CD8-positive, alpha-beta memory T cell (primary cell): ENCODE measurements around the gene ERFE. TPM values are rescaled to one million over a fixed set of nuclear protein-coding genes. Genes with fewer than 3 reads are reported as not detected.
A peak's percentile ranks its signal among the peaks of the same experiment; 100 is the strongest.

Source experiments
- CTCF ChIA-PET: fragments of 350-600 bp; sonication (Branson Sonifier 250); formaldehyde crosslinking; loops from one replicate; lab custom pipeline; 2021; ENCODE audit warnings: antibody characterized with exemption; lab: Charles Lee
- POLR2A ChIA-PET: fragments of 350-600 bp; sonication (Branson Sonifier 250); formaldehyde crosslinking; loops from one replicate; lab custom pipeline; 2021; ENCODE audit warnings: antibody characterized with exemption; lab: Charles Lee
- DNase-seq, 5 donors: peaks; one replicate each; pipeline versions ENCODE4 v3.0.0 to v3.0.0-alpha.2; 2020 to 2022; ENCODE audit warnings: mixed read lengths in 1 of 5
- H3K27ac ChIP-seq: one replicate; pipeline ENCODE4 v1.7.0; 2013; ENCODE audit warnings: low read depth, mild to moderate bottlenecking, low read length, moderate library complexity
- H3K27me3 ChIP-seq: 2 replicates; pipeline ENCODE4 v1.7.0; 2013; ENCODE audit warnings: low read length, mild to moderate bottlenecking; ENCODE audit not compliant: insufficient read depth, poor library complexity, severe bottlenecking
- H3K36me3 ChIP-seq: 2 replicates; pipeline ENCODE4 v1.7.0; 2013; ENCODE audit warnings: mild to moderate bottlenecking, low read length, moderate library complexity; ENCODE audit not compliant: insufficient read depth
- H3K4me1 ChIP-seq: 2 replicates; pipeline ENCODE4 v1.7.0; 2013; ENCODE audit warnings: mild to moderate bottlenecking, low read length, moderate library complexity; ENCODE audit not compliant: insufficient read depth
- H3K4me3 ChIP-seq: 2 replicates; pipeline ENCODE4 v1.7.0; 2013; ENCODE audit warnings: mild to moderate bottlenecking, low read length
- H3K9me3 ChIP-seq: 2 replicates; pipeline ENCODE4 v1.7.0; 2013; ENCODE audit warnings: mild to moderate bottlenecking, low read length
- H3K27ac Mint-ChIP-seq, 8 donors: one replicate each; pipeline ENCODE4 v1.8.0; 2020 to 2021; ENCODE audit warnings: mixed read lengths in 8 of 8, mild to moderate bottlenecking in 6 of 8, inconsistent platforms in 3 of 8, moderate library complexity in 3 of 8
- H3K27me3 Mint-ChIP-seq, 2 donors: one replicate each; pipeline ENCODE4 v1.8.0; 2020 to 2021; ENCODE audit warnings: mixed read lengths in 2 of 2, mild to moderate bottlenecking in 1 of 2, moderate library complexity in 1 of 2
- H3K36me3 Mint-ChIP-seq, 3 donors: one replicate each; pipeline ENCODE4 v1.8.0; 2020 to 2021; ENCODE audit warnings: mixed read lengths in 3 of 3, inconsistent platforms in 1 of 3, mild to moderate bottlenecking in 1 of 3
- H3K4me1 Mint-ChIP-seq, 3 donors: one replicate each; pipeline ENCODE4 v1.8.0; 2020 to 2021; ENCODE audit warnings: mixed read lengths in 3 of 3, inconsistent platforms in 1 of 3, mild to moderate bottlenecking in 1 of 3
- H3K4me3 Mint-ChIP-seq, 7 donors: one replicate each; pipeline ENCODE4 v1.8.0; 2020 to 2021; ENCODE audit warnings: mixed read lengths in 7 of 7, mild to moderate bottlenecking in 6 of 7, moderate library complexity in 4 of 7, inconsistent platforms in 2 of 7
- H3K9me3 Mint-ChIP-seq, 5 donors: one replicate each; pipeline ENCODE4 v1.8.0; 2020 to 2022; ENCODE audit warnings: mixed read lengths in 5 of 5, mild to moderate bottlenecking in 3 of 5, moderate library complexity in 2 of 5, inconsistent platforms in 1 of 5
- polyA plus RNA-seq: library from polyadenylated mRNA; unstranded; fragments of 300-500 nt; fragmentation: Illumina TruSeq; gene quantifications from one replicate; pipeline ENCODE4 v1.2.3, GENCODE V29; 2021
- total RNA-seq, 2 experiments: library from RNA; stranded (reverse); gene quantifications; one replicate each; pipeline ENCODE4 v1.2.3, GENCODE V29; 2021

The ERFE gene
- total and polyA plus RNA-seq, 3 experiments from 2014 or later, result 0.24 TPM; not detected in 2

GRCh38 chr2:238136820-238137537 is 21.8 kb upstream of the ERFE start:
- no peak for DNase-seq
- no peak overlapping the region for H3K4me3 ChIP-seq
- H3K36me3 ChIP-seq, result no peaks in the 10 kb centered on the region
- CTCF ChIA-PET, result no interaction called here
- peaks cover 4 to 7% (median 6%) of the 10 kb centered on the region in 3 donors for H3K4me1 Mint-ChIP-seq
- H3K27ac Mint-ChIP-seq, result no peak overlapping the region
- H3K27me3 Mint-ChIP-seq, result peaks cover 0 to 2% of the 10 kb centered on the region in 2 donors
- POLR2A ChIA-PET, result no interaction called here
- H3K4me3 Mint-ChIP-seq, result no peak overlapping the region
- no peaks in the 10 kb centered on the region for H3K9me3 ChIP-seq
- no peaks in the 10 kb centered on the region for H3K27me3 ChIP-seq
- no peak overlapping the region for H3K27ac ChIP-seq
- no peaks in the 10 kb centered on the region for H3K36me3 Mint-ChIP-seq
- H3K9me3 Mint-ChIP-seq, result no peaks in the 10 kb centered on the region
- H3K4me1 ChIP-seq, result peaks cover 5% of the 10 kb centered on the region

GRCh38 chr2:238137885-238138284 is 20.9 kb upstream of the ERFE start:
- H3K36me3 Mint-ChIP-seq, result no peaks in the 10 kb centered on the region
- peaks cover 4 to 7% (median 6%) of the 10 kb centered on the region in 3 donors for H3K4me1 Mint-ChIP-seq

DNA sequence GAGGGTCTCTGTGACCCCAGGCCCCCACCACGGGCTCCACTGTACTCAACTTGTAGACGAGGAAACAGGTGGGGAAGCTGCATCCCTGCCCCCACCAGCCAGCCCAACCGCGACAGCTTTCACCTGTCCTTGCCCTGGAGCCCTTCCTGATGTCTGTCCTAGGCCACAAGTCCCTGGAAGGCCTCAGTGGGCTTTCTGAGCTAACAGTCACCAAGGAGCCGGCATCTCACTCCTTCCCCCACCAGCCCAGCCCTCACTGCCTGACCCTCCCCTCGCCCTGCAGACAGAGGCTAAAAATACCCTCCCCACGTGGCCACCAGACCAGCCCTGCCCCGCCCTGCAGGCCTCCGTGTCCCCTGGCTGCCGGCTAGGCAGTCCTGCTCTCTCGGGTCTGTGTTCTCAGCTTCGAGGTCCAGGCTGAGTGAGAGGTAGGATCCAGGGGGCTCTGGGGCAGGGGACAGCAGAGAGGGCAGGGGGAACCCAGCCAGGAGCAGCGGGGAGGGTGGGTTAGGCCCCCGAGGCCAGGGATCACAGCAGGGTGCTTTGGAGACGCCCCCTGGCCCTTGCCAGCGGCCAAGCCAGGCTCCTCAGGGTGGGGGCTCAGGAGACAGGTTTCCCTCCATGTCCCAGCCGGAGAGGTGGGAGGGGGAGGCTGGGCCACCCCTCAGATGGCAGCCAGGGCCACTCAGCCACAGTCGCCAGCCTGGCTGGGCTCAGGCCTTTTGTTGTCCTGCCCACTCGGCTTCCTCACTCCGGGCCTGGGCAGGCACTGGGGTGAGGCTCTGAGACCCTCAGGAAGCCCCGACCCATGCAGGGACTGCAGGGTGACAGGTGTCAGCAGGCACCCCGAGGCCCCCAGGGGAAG is 20.2 kb upstream of the ERFE start, which contains the start of gene KLHL30:
TSS of gene KLHL30 (plus strand) at position 338 of the 865 bp plus-strand sequence. CDS start 2,087 bp downstream, outside the sequence.
- no peak for DNase-seq
- peak within 1 kb of the TSS in 1 of 8 donors; percentile 75 for H3K27ac Mint-ChIP-seq
- no peak within 1 kb of the TSS for H3K27ac ChIP-seq
- ChIA-PET CTCF (interaction anchor here (0.7 to 0.8 kb wide), 2 partner anchors 221 to 625 kb away, joined by 3 read pairs; no protein-coding TSS in a partner anchor), POLR2A (no interaction called here)
- H3K27me3 ChIP-seq, result no peaks in the 10 kb centered on the region
- H3K9me3 ChIP-seq, result no peaks in the 10 kb centered on the region
- H3K4me3 Mint-ChIP-seq, result no peak within 1 kb of the TSS
- no peaks in the 10 kb centered on the region for H3K9me3 Mint-ChIP-seq
- peaks cover 5% of the 10 kb centered on the region for H3K4me1 ChIP-seq
- peaks cover 4 to 7% (median 6%) of the 10 kb centered on the region in 3 donors for H3K4me1 Mint-ChIP-seq
- H3K27me3 Mint-ChIP-seq, result peaks cover 0 to 2% of the 10 kb centered on the region in 2 donors
- H3K36me3 ChIP-seq, result no peaks in the 10 kb centered on the region
- H3K4me3 ChIP-seq, result no peak within 1 kb of the TSS
- no peaks in the 10 kb centered on the region for H3K36me3 Mint-ChIP-seq

More at GRCh38 chr2:238137885-238138284, 20.9 kb upstream of the ERFE start:
- Mint-ChIP-seq H3K4me3 (no peak overlapping the region), H3K27ac (no peak overlapping the region), H3K27me3 (peaks cover 0 to 2% of the 10 kb centered on the region in 2 donors), H3K9me3 (no peaks in the 10 kb centered on the region)
- ChIA-PET CTCF (no interaction called here), POLR2A (no interaction called here)
- no peaks in the 10 kb centered on the region for H3K9me3 ChIP-seq
- H3K27me3 ChIP-seq, result no peaks in the 10 kb centered on the region
- no peak overlapping the region for H3K4me3 ChIP-seq
- no peaks in the 10 kb centered on the region for H3K36me3 ChIP-seq
- H3K27ac ChIP-seq, result no peak overlapping the region
- H3K4me1 ChIP-seq, result peaks cover 5% of the 10 kb centered on the region
- DNase-seq, result no peak

GRCh38 chr2:238139196-238140039 is 19.4 kb upstream of the ERFE start:
- Mint-ChIP-seq H3K27ac (no peak overlapping the region), H3K36me3 (no peaks in the 10 kb centered on the region), H3K4me1 (peaks cover 4 to 7% (median 6%) of the 10 kb centered on the region in 3 donors), H3K4me3 (no peak overlapping the region), H3K27me3 (peaks cover 0 to 2% of the 10 kb centered on the region in 2 donors), H3K9me3 (no peaks in the 10 kb centered on the region)
- ChIA-PET CTCF (interaction anchor here (0.7 to 0.8 kb wide), 2 partner anchors 221 to 626 kb away, joined by 3 read pairs; no protein-coding TSS in a partner anchor), POLR2A (no interaction called here)
- no peak for DNase-seq
- H3K4me3 ChIP-seq, result no peak overlapping the region
- H3K27ac ChIP-seq, result no peak overlapping the region
- peaks cover 5% of the 10 kb centered on the region for H3K4me1 ChIP-seq
- no peaks in the 10 kb centered on the region for H3K36me3 ChIP-seq
- H3K9me3 ChIP-seq, result no peaks in the 10 kb centered on the region
- H3K27me3 ChIP-seq, result no peaks in the 10 kb centered on the region

DNA sequence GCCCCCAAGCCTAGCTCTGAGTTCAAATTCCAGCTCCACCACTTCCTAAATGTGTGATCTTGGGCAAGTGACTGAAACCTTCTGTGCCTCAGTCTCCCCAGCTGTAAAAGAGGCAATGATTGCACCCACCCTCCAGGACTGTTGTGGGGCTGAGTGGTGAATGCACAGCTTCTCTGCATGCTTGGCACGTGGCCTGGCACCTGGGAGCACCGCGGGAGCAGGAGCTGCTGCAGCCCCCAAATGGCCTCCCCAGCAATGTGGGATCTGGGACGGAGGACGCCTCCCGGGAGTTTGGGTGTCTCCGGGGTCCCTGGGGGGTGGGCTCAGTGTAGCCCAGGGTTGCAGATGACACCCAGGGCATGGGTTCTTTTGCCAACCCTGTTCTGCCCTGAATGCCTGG is 18.7 kb upstream of the ERFE start:
- ChIA-PET CTCF (no interaction called here), POLR2A (no interaction called here)
- Histone ChIP-seq H3K27ac (no peak overlapping the region), H3K4me3 (no peak overlapping the region), H3K9me3 (no peaks in the 10 kb centered on the region), H3K4me1 (peaks cover 5% of the 10 kb centered on the region), H3K36me3 (no peaks in the 10 kb centered on the region), H3K27me3 (no peaks in the 10 kb centered on the region)
- DNase-seq, result no peak
- Mint-ChIP-seq H3K4me3 (no peak overlapping the region), H3K27me3 (peaks cover 0 to 2% of the 10 kb centered on the region in 2 donors), H3K36me3 (no peaks in the 10 kb centered on the region), H3K9me3 (no peaks in the 10 kb centered on the region), H3K27ac (no peak overlapping the region), H3K4me1 (peaks cover 4 to 7% (median 6%) of the 10 kb centered on the region in 3 donors)

- Histone ChIP-seq H3K27me3 (no peaks in the 10 kb centered on the region), H3K9me3 (no peaks in the 10 kb centered on the region), H3K4me3 (no peak overlapping the region), H3K27ac (no peak overlapping the region), H3K4me1 (peaks cover 5% of the 10 kb centered on the region), H3K36me3 (no peaks in the 10 kb centered on the region)
- Mint-ChIP-seq H3K36me3 (no peaks in the 10 kb centered on the region), H3K9me3 (no peaks in the 10 kb centered on the region), H3K4me3 (no peak overlapping the region), H3K27me3 (peaks cover 0 to 2% of the 10 kb centered on the region in 2 donors), H3K4me1 (peaks cover 4 to 7% (median 6%) of the 10 kb centered on the region in 3 donors), H3K27ac (no peak overlapping the region)
- POLR2A ChIA-PET, result no interaction called here
- no peak for DNase-seq
- CTCF ChIA-PET, result no interaction called here
Observed at GRCh38 chr2:238140721-238141540, 17.8 kb upstream of the ERFE start.
